A549 (cell line): Measurements from ENCODE around the gene MAPK4. TPM values are rescaled to one million over a fixed set of nuclear protein-coding genes. Genes with fewer than 3 reads are reported as not detected.
A peak's percentile ranks its signal among the peaks of the same experiment; 100 is the strongest.

Experiments used
- ATAC-seq, 2 experiments: fragments of 200-7000 bp in 1 of 2; fragments of >200 bp in 1 of 2; cut with Nextera tagmentation in 1 of 2; cut with Tn5 transposase in 1 of 2; 3 replicates each; pipeline versions ENCODE4 v1.8.0 to v1.9.1; 2018 to 2020; ENCODE audit warnings: mild to moderate bottlenecking in 1 of 2, moderate library complexity in 1 of 2
- CTCF ChIA-PET: fragments of 300-600 bp; sonication (Branson Sonifier 250); formaldehyde crosslinking; extraction: SDS; loops from one replicate; lab custom pipeline; 2021; ENCODE audit warnings: antibody characterized with exemption, inconsistent platforms; lab: Yijun Ruan, JAX
- POLR2A ChIA-PET: fragments of 350-600 bp; formaldehyde crosslinking; extraction: SDS; loops from one replicate; lab custom pipeline; 2021; ENCODE audit warnings: antibody characterized with exemption, inconsistent platforms; lab: Yijun Ruan, JAX
- DNase-seq, 2 experiments: peaks; one replicate each; pipeline versions ENCODE4 v3.0.0 to v3.0.0-alpha.2; 2011 to 2016; ENCODE audit warnings: low read depth in 1 of 2, low spot score in 1 of 2
- FAIRE-seq: peaks from 2 replicates; lab custom pipeline; 2011; peaks lifted over from hg19 to GRCh38; lab: Jason Lieb, UNC
- H3K27ac ChIP-seq, 2 experiments: fragments of >200 bp; sonication (Bioruptor Twin); formaldehyde crosslinking; 3 replicates each; pipeline ENCODE4 v1.5.1; 2016 to 2017
- H3K4me1 ChIP-seq: fragments of >200 bp; sonication (Bioruptor Twin); formaldehyde crosslinking; 3 replicates; pipeline ENCODE4 v1.6.1; 2016
- H3K4me2 ChIP-seq: fragments of >200 bp; sonication (Bioruptor Twin); formaldehyde crosslinking; 3 replicates; pipeline ENCODE4 v1.6.1; 2016
- H3K4me3 ChIP-seq: fragments of >200 bp; sonication (Bioruptor Twin); formaldehyde crosslinking; 3 replicates; pipeline ENCODE4 v1.5.1; 2016
- H3K9me3 ChIP-seq: fragments of >200 bp; sonication (Bioruptor Twin); formaldehyde crosslinking; 3 replicates; pipeline ENCODE4 v1.6.1; 2016
- ATOH8 ChIP-seq: fragments of 250-450 bp; sonication (Bioruptor Pico); IDR thresholded peaks from 2 replicates; pipeline ENCODE4 v1.5.0; 2020; ENCODE audit warnings: low read depth, mild to moderate bottlenecking, moderate library complexity
- CBX2 ChIP-seq: fragments of 200-600 bp; sonication (generic); IDR thresholded peaks from 2 replicates; pipeline ENCODE4 v1.6.1; 2016; ENCODE audit warnings: low read depth, mild to moderate bottlenecking, borderline replicate concordance
- CBX8 ChIP-seq: fragments of 200-600 bp; sonication (generic); IDR thresholded peaks from 2 replicates; pipeline ENCODE4 v1.6.1; 2016
- CEBPB ChIP-seq, 2 experiments: fragments of >200 bp in 1 of 2; sonication (Bioruptor Twin) in 1 of 2; formaldehyde crosslinking in 1 of 2; IDR thresholded peaks; 2 replicates each; pipeline ENCODE4 v1.6.1; 2012 to 2016
- CHD2 ChIP-seq: fragments of 150-350 bp; IDR thresholded peaks from 2 replicates; pipeline ENCODE4 v1.6.1; 2014; ENCODE audit warnings: low read length; ENCODE audit not compliant: partially characterized antibody
- CTCF ChIP-seq: fragments of >200 bp; sonication (Bioruptor Twin); formaldehyde crosslinking; IDR thresholded peaks from 3 replicates; pipeline ENCODE4 v1.5.1; 2016
- FOSB ChIP-seq: fragments of 250-450 bp; sonication (Bioruptor Pico); IDR thresholded peaks from 2 replicates; pipeline ENCODE4 v1.5.0; 2020; ENCODE audit warnings: mild to moderate bottlenecking, moderate library complexity
- GATA3 ChIP-seq: IDR thresholded peaks from 2 replicates; pipeline ENCODE4 v1.6.1; 2012; ENCODE audit warnings: borderline replicate concordance
- HDAC2 ChIP-seq: fragments of 200-600 bp; sonication (generic); IDR thresholded peaks from 2 replicates; pipeline ENCODE4 v1.6.1; 2016
- HEYL ChIP-seq: fragments of 250-450 bp; sonication (Bioruptor Pico); IDR thresholded peaks from 2 replicates; pipeline ENCODE4 v1.8.0; 2021; ENCODE audit warnings: mild to moderate bottlenecking, moderate library complexity
- JUN ChIP-seq, 2 experiments: fragments of >200 bp; sonication (Bioruptor Twin); formaldehyde crosslinking; IDR thresholded peaks; 2 replicates in 1 of 2; 3 replicates in 1 of 2; pipeline ENCODE4 v1.6.1; 2016 to 2017
- KDM1A ChIP-seq: fragments of 200-600 bp; sonication (generic); IDR thresholded peaks from 2 replicates; pipeline ENCODE4 v1.6.1; 2016; ENCODE audit warnings: low read depth, mild to moderate bottlenecking
- KDM5A ChIP-seq: fragments of 200-600 bp; sonication (generic); IDR thresholded peaks from 2 replicates; pipeline ENCODE4 v1.6.1; 2016; ENCODE audit warnings: antibody characterized with exemption, mild to moderate bottlenecking
- MYC ChIP-seq: IDR thresholded peaks from 2 replicates; pipeline ENCODE4 v1.6.1; 2012; ENCODE audit warnings: mild to moderate bottlenecking, inconsistent platforms, low read length, improper control_type of control experiment, borderline replicate concordance
- NPAS2 ChIP-seq: fragments of 250-450 bp; sonication (Bioruptor Pico); IDR thresholded peaks from 2 replicates; pipeline ENCODE4 v1.8.0; 2022; ENCODE audit warnings: mild to moderate bottlenecking, moderate library complexity, borderline replicate concordance
- PHF8 ChIP-seq: fragments of 200-600 bp; sonication (generic); IDR thresholded peaks from 2 replicates; pipeline ENCODE4 v1.6.1; 2016; ENCODE audit warnings: low read depth, mild to moderate bottlenecking, antibody characterized with exemption, moderate library complexity, borderline replicate concordance
- POLR2AphosphoS2 ChIP-seq: conservative IDR thresholded peaks from 2 replicates; pipeline ENCODE4 v1.6.1; 2012; ENCODE audit warnings: low read length, improper control_type of control experiment, inconsistent platforms
- RAD21 ChIP-seq, 2 experiments: fragments of >200 bp in 1 of 2; sonication (Bioruptor Twin) in 1 of 2; formaldehyde crosslinking in 1 of 2; IDR thresholded peaks in 1 of 2; conservative IDR thresholded peaks in 1 of 2; 2 replicates in 1 of 2; 3 replicates in 1 of 2; pipeline ENCODE4 v1.6.1; 2012 to 2018; ENCODE audit warnings: inconsistent platforms in 1 of 2
- RCOR1 ChIP-seq: fragments of 150-350 bp; IDR thresholded peaks from 2 replicates; pipeline ENCODE4 v1.6.1; 2014; ENCODE audit warnings: antibody characterized with exemption, low read length, low read depth
- RFX5 ChIP-seq: fragments of 450-650 bp; IDR thresholded peaks from 2 replicates; pipeline ENCODE4 v1.7.1; 2014; ENCODE audit warnings: antibody characterized with exemption, mild to moderate bottlenecking, moderate library complexity
- SMC3 ChIP-seq: fragments of >200 bp; sonication (Bioruptor Twin); formaldehyde crosslinking; IDR thresholded peaks from 3 replicates; pipeline ENCODE4 v1.6.1; 2018; ENCODE audit warnings: inconsistent platforms
- TFCP2L1 ChIP-seq: fragments of 250-450 bp; sonication (Bioruptor Pico); IDR thresholded peaks from 2 replicates; pipeline ENCODE4 v1.5.0; 2021; ENCODE audit warnings: mild to moderate bottlenecking
- USF2 ChIP-seq: fragments of 450-650 bp; IDR thresholded peaks from 2 replicates; pipeline ENCODE4 v1.6.1; 2014; ENCODE audit warnings: antibody characterized with exemption
- WGBS: methylation state at CpG from one replicate; pipeline ENCODE4 v1.1.6; 2017; ENCODE audit errors: missing lambda C conversion rate; 5-methylcytosine and 5-hydroxymethylcytosine counted together
- polyA plus RNA-seq, 4 experiments: library from polyadenylated mRNA; depleted of rRNA in 3 of 4; stranded (reverse); fragments of >200 nt; fragmentation: RNase III in 1 of 4; extraction: RNeasy Plus Mini Kit Qiagen cat#74134 plus additional on column Dnase treatment in 1 of 4; gene quantifications; 2 replicates in 3 of 4; 3 replicates in 1 of 4; pipeline ENCODE4 v1.2.3, GENCODE V29; 2011 to 2017

Gene MAPK4
- polyA plus RNA-seq, 2 of the 4 experiments (the other 2 are of a cell fraction), result 0.01 TPM; not detected in 1

- DNase-seq, result no peak
- ChIA-PET CTCF (interaction anchor here (1.0 to 1.5 kb wide), 2 partner anchors 8 to 15 kb away, joined by 3 read pairs; no protein-coding TSS in a partner anchor), POLR2A (no interaction called here)
- TF ChIP-seq RCOR1 (no peak), MYC (no peak), RFX5 (no peak), CBX2 (no peak), KDM5A (no peak), CEBPB (IDR thresholded peaks at IDR 0.05) (no peak), USF2 (no peak), CBX8 (no peak), RAD21 (conservative IDR thresholded peaks at IDR 0.05 in 1 of 2, IDR thresholded peaks at IDR 0.05 in 1 of 2) (no peak), SMC3 (no peak)
- no peak overlapping the region for H3K27ac ChIP-seq
- no peaks in the 10 kb centered on the region for H3K9me3 ChIP-seq
- H3K4me1 ChIP-seq, result no peaks in the 10 kb centered on the region
- H3K4me2 ChIP-seq, result no peak overlapping the region
- no peak for FAIRE-seq
- no peak for ATAC-seq
- WGBS, result 0% methylated on average over 1 of the region's 1 CpG
- H3K4me3 ChIP-seq, result no peak overlapping the region
Observed at GRCh38 chr18:50644146-50644545, 84.3 kb downstream of the MAPK4 start.

GRCh38 chr18:50644807-50645206, 84.9 kb downstream of the MAPK4 start:
- Histone ChIP-seq H3K4me1 (no peaks in the 10 kb centered on the region), H3K9me3 (no peaks in the 10 kb centered on the region), H3K4me3 (no peak overlapping the region), H3K27ac (no peak overlapping the region), H3K4me2 (no peak overlapping the region)
- 37% methylated on average over 10 of the region's 10 CpGs for WGBS
- CTCF ChIA-PET, result interaction anchor here (0.9 to 1.5 kb wide), 3 partner anchors 9 to 38 kb away, joined by 3 read pairs; no protein-coding TSS in a partner anchor
- FAIRE-seq (no peak), DNase-seq (peak; percentile 11 to 39), ATAC-seq (peak; percentile 77 to 92; a peak in 5 of 6 replicates)
- POLR2A ChIA-PET, result no interaction called here
- peak; percentile 21 to 22; a peak in 2 of 5 replicates for TF ChIP-seq RAD21 (conservative IDR thresholded peaks at IDR 0.05 in 1 of 2, IDR thresholded peaks at IDR 0.05 in 1 of 2)
- peak; percentile 16; the same call in 1 of the 3 replicates for TF ChIP-seq CTCF
- no peak for TF ChIP-seq RCOR1

- POLR2A ChIA-PET, result no interaction called here
- no peak for ATAC-seq
- no peak for TF ChIP-seq FOSB (CRISPR knock-in tag)
- no peak for TF ChIP-seq KDM5A
- no peak overlapping the region for H3K4me3 ChIP-seq
- H3K4me1 ChIP-seq, result no peaks in the 10 kb centered on the region
- FAIRE-seq, result no peak
- H3K27ac ChIP-seq, result no peak overlapping the region
- no peak for DNase-seq
- CTCF ChIA-PET, result no interaction called here
- H3K9me3 ChIP-seq, result no peaks in the 10 kb centered on the region
- WGBS, result 54% methylated on average over 7 of the region's 7 CpGs
- no peak overlapping the region for H3K4me2 ChIP-seq
Observed at GRCh38 chr18:50647237-50647636, 87.3 kb downstream of the MAPK4 start.

- H3K4me1 ChIP-seq, result no peaks in the 10 kb centered on the region
- no peak overlapping the region for H3K27ac ChIP-seq
- TF ChIP-seq CHD2, result no peak
- no peaks in the 10 kb centered on the region for H3K9me3 ChIP-seq
- no peak for FAIRE-seq
- ATAC-seq, result no peak
- DNase-seq, result no peak
- H3K4me3 ChIP-seq, result no peak overlapping the region
- CTCF ChIA-PET, result no interaction called here
- POLR2A ChIA-PET, result no interaction called here
- H3K4me2 ChIP-seq, result no peak overlapping the region
Observed at GRCh38 chr18:50647792-50648191, 87.9 kb downstream of the MAPK4 start.

GRCh38 chr18:50649821-50650220, 89.9 kb downstream of the MAPK4 start:
- H3K27ac ChIP-seq, result no peak overlapping the region
- CTCF ChIA-PET, result interaction anchor here (0.6 kb wide), 1 partner anchor 655 kb away, joined by 3 read pairs; no protein-coding TSS in a partner anchor
- H3K9me3 ChIP-seq, result no peaks in the 10 kb centered on the region
- no peaks in the 10 kb centered on the region for H3K4me1 ChIP-seq
- FAIRE-seq (no peak), ATAC-seq (no peak), DNase-seq (no peak)
- no peak overlapping the region for H3K4me2 ChIP-seq
- POLR2A ChIA-PET, result no interaction called here
- no peak overlapping the region for H3K4me3 ChIP-seq
- WGBS, result 64% methylated on average over 4 of the region's 4 CpGs
- TF ChIP-seq TFCP2L1 (CRISPR knock-in tag), result no peak
- TF ChIP-seq HEYL (CRISPR knock-in tag), result no peak
- no peak for TF ChIP-seq RFX5
- TF ChIP-seq GATA3, result no peak
- TF ChIP-seq PHF8, result no peak
- TF ChIP-seq ATOH8 (CRISPR knock-in tag), result no peak
- no peak for TF ChIP-seq HDAC2
- no peak for TF ChIP-seq NPAS2 (CRISPR knock-in tag)
- TF ChIP-seq JUN (IDR thresholded peaks at IDR 0.05), result no peak
- TF ChIP-seq CEBPB (IDR thresholded peaks at IDR 0.05), result no peak
- TF ChIP-seq KDM5A, result no peak
- TF ChIP-seq POLR2AphosphoS2, result no peak
- TF ChIP-seq KDM1A, result no peak
- no peak for TF ChIP-seq MYC
- TF ChIP-seq SMC3, result no peak
